Skin of body (tissue), 2 donors: Measurements from ENCODE around the gene BAIAP2L2. TPM values are rescaled to one million over a fixed set of nuclear protein-coding genes. Genes with fewer than 3 reads are reported as not detected.
"Not testable (repeated sequence)": the region's sequence is repeated elsewhere in the genome, so short reads cannot be mapped to it uniquely, and the experiment has no call there.

Experiments
- DNase-seq: peaks from one replicate; lab custom pipeline; 2025; lab: John Stamatoyannopoulos, UW
- total RNA-seq: library from RNA; depleted of rRNA; stranded (reverse); fragments of >200 nt; gene quantifications from one replicate; pipeline ENCODE4 v1.2.3, GENCODE V29; 2014

BAIAP2L2 gene
- total RNA-seq, 1 donor from 2014 or later = 0.59 TPM

GRCh38 chr22:38081941-38082828 is 28.3 kb downstream of the BAIAP2L2 start:
- DNase-seq = no peak

GRCh38 chr22:38081636-38081940 is 28.9 kb downstream of the BAIAP2L2 start:
- DNase-seq = no peak

- no peak for DNase-seq
These were observed 29.4 kb downstream of the BAIAP2L2 start for GRCh38 chr22:38080850-38081635.

DNA sequence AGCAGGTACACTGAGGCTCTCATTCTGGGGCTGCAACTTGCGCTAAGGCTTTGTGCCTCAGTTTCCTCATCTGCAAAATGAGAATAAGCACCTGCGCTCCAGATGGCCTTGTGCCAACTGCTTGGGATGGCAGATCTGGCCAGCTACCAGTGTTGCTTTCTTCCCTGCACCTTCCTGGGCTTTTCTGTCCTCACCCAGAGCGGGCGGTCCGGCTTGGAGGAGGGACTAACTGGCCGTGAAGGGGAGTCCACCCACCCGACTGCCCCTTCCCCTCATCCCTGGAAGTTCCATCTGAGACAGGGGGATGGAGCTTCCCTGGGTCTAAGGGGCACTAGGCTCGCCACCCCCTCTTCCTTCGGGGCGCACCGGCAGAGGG is 30.0 kb downstream of the BAIAP2L2 start:
- no peak for DNase-seq

DNA sequence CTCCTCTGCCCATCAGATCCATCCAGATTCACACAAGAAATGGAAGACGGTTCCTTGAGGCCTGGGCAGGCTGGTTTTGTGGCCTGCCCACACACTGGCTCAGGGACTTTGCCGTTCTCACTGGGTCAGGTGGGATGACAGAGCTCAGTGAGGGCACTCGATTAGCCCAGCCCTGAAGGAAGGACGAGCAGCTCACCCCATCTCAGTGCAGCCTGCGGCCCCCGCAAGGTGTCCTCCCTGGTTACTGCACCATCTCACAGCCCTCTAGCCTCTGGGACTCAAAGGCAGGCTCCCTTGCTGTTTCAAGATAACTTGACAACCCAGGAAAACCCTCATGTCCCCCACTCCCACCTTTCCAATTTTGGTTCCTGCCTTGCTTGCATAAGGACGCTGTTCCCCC is 30.7 kb downstream of the BAIAP2L2 start:
- DNase-seq = no peak

GRCh38 chr22:38079208-38079607 is 31.3 kb downstream of the BAIAP2L2 start:
- DNase-seq = not testable (repeated sequence)

DNA sequence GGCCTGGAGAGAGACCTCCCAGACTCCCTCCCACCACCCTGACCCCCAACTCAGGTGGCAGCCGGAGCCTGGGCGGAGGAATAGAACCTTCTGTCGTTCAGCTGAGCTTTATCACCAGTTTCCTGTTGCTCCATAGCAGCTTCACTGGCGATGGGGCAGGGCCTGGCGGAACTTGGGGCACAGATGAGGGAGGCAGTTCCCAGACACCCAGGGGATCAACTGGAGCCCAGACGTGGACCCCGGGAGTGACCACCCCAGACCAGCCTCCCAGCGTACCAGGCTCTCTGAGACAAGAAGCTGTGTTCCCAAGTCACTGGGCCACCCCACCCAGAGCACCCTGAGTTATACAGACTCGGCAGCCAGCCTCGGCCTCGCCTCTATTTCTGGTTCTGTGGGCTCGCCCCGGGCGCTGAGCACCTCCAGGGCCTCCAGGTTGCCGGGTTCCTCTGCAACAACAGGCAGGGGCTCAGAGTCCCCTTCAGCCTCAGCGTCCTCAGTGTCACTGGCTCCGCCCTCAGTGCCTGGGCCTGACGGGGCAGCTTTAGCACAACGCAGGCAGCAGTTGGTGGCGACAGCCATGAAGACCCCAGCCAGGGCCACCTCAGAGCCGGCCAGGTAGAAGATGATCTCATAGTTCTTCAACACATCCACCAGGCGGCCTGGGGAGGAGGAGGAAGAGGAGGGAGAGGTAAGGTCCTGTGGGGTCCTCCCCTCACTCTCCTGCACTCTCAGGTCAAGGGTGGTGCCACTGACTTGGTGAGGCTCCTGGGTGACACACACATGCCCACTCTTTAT is 32.2 kb downstream of the BAIAP2L2 start:
- DNase-seq = no peak

DNA sequence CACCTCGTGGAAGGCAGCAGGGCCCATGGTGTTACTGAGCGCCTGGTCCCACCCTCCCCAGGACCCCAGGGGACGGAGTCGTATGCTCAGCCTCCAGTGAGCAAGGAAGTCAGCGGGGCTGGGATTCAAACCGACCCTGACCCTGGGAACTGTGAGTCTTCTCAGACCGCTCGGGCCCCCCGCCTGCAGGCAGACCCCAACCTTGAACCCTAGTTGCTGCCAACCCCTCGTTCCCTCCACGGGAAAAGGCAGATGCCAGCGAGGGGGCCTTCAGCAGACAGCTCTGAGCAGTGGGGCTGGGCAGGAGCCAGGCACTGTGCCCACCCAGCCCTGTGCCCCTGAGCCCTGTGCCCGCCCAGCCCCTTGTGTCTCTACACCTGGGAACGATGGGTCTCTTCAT is 32.9 kb downstream of the BAIAP2L2 start:
- no peak for DNase-seq

- no peak for DNase-seq
These were observed 33.4 kb downstream of the BAIAP2L2 start for GRCh38 chr22:38077096-38077495.

GRCh38 chr22:38075961-38076360 is 34.5 kb downstream of the BAIAP2L2 start:
- DNase-seq = no peak

DNA sequence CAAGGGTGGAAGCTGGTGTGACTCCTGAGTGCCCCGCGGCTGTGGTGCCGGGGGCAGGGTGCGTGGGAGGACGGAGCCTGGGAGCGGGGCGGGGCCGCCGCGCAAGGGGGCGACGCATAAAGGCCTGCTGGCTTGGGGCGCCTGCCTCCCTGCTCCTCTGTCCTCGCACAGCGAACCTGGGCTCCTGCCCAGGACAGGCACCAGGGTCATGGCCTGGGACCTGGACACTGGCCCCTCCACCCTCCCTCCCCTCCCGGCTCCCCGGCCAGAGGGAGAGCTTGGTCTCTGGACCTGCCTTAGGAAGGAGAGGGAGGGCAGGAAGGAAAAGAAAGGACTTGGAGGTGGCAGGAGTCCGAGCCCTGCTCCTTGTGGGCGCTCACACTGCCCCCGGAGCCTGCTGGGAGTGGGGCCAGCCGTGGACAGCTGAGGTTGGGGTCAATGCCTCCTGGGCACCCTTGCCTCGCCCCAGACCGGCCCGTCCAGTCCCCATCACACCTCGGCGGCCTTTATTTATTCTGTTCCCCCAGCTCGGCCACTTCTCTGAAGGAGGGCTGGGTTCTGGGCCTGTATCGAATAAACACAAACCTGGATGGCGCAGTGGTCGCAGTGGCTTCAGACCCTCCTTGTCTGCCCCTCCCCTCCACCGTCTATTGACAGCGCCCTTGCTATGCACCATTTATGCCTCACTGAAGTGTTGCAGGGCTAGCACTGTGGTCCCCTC is 35.2 kb downstream of the BAIAP2L2 start:
- no peak for DNase-seq

- DNase-seq = no peak
These were observed 36.0 kb downstream of the BAIAP2L2 start for GRCh38 chr22:38074181-38075104.

DNA sequence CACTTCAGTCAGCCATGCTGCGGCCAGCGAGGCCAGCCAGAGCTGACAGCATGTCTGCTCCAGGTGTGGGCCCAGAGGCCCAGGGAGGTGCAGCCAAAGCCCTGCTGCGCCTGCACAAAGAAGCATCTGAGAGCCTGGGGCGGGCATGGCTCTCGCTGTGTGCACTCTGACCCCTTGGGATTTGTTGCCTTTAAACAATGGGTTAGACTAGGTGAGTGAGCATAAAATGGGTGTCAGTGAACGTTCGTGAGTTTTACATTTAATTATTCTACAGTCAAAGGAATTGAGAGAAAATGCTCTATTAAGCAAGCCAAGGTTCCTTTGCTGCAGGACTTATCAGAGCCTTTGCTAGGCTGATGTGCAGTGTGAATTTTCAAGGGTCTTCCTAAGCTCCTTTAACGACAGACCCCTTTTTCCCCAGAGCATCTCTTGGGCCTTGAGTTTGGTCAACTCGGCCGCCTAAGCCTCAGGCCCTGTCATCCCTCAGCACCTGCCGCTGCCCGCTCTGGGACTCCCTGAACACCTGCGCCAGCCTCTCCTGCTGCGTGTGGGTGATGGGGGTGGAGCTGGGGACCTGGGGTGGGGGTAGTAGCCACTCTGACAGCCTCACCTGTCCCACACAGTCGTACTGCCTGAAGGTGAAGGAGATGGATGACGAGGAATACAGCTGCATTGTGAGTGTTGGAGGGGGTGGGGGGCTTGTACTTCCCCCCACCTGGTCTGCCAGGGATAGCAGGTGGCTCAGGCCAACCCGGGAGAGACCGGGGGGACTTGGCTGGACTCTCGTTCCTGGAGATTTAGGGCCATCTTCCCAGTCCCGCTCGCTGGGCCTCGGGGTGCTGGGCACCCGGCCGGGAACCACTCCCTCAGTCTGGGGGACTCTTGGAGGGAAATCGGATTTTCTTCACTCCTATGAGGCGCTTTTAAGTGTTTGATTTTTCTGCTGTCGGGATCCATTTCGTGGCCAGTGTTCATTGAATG is 37.0 kb downstream of the BAIAP2L2 start:
- DNase-seq = no peak

- no peak for DNase-seq
These were observed 37.9 kb downstream of the BAIAP2L2 start for GRCh38 chr22:38072322-38073149.

- no peak for DNase-seq
These were observed 38.8 kb downstream of the BAIAP2L2 start for GRCh38 chr22:38071421-38072321.

GRCh38 chr22:38070250-38070921 is 40.1 kb downstream of the BAIAP2L2 start:
- DNase-seq = no peak
